Measurements from ENCODE around the gene MYD88.

The MYD88 gene

DNA sequence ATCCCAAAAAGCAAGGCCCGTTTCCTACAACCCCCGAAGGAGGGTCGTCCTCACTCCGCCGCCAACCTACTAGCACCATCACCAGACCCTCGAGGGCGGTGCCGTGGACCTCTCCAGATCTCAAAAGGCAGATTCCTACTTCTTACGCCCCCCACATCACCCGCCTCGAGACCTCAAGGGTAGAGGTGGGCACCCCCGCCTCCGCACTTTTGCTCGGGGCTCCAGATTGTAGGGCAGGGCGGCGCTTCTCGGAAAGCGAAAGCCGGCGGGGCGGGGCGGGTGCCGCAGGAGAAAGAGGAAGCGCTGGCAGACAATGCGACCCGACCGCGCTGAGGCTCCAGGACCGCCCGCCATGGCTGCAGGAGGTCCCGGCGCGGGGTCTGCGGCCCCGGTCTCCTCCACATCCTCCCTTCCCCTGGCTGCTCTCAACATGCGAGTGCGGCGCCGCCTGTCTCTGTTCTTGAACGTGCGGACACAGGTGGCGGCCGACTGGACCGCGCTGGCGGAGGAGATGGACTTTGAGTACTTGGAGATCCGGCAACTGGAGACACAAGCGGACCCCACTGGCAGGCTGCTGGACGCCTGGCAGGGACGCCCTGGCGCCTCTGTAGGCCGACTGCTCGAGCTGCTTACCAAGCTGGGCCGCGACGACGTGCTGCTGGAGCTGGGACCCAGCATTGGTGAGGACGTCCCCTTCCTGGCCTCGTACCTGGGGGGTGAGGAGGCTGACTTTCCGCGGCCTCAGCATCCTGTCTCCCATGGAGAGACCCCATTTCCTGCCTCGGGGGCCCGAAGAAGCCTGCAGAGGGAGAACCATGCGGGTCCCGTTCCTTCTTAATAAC lies at the start of gene MYD88:
Gene MYD88 (plus strand): TSS at position 313 of the 842 bp plus-strand sequence. CDS start 40 bp downstream, at position 353.
- peak; percentile 90 to 96 (median 94) for DNase-seq

GRCh38 chr3:38089163-38089562 lies 49.3 kb upstream of the MYD88 start:
- DNase-seq, result no peak

- no peak for DNase-seq
Observed at GRCh38 chr3:38090453-38090852, 48.0 kb upstream of the MYD88 start.

DNA sequence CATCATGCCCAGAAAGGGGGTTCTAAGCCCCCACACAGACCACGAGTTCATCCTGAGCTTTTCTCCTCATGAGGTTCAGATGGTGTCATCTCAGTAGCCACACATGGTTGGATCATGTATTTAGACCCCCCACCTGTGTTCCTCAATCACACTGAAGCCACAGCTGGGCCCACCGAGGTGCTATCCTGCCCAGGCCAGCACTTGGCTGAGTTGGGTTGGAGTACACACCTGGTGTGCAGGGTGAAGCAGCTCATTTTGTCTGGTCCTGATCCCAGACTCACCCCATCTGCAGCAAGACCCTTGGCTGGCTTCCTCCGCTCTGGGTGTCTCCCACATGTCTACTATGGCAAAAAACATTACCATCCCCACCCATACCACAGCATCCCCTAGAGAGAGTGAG lies 43.5 kb upstream of the MYD88 start:
- DNase-seq, result no peak

DNA sequence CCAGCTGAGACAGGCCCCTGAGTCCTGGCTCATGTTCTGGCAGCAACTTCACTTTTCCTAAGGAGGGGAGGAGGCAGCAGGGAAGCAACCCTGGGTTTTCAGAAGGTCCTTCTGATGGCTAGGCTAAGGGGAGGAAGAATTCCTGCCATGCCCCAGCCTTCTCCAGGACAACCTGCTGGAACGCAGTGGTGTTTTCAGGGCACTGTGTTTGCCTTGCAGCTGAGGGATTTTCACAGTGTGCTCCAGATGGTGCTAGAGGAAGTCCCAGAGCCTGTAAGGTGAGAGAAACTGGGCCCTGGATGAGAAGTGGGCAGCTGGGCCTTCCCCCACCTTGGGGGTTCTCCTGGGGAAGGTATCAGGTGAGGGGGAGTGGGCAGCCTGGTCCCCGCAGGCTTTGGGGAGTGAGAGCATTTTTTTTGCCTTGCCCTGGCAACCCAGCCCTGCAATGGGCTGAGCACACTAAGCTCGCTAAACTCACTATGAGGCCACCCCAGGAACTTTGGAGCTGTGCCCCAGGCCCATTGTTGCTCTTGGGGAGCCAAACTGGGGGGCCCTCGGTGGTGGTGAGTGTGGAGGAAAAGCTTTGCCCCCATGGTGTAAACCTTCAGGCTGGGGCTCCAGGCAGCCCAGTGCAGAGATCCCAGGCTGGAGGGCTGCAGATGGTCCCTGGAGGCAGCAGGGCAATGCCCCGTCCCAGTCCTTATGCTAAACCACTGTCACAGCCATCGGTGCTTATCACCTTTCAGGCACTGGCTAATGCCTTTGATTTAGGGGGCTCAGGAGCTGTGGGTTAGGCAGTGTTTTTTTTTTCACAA lies 42.6 kb upstream of the MYD88 start:
- DNase-seq, result no peak

GRCh38 chr3:38097446-38098375 lies 40.8 kb upstream of the MYD88 start:
- no peak for DNase-seq

DNA sequence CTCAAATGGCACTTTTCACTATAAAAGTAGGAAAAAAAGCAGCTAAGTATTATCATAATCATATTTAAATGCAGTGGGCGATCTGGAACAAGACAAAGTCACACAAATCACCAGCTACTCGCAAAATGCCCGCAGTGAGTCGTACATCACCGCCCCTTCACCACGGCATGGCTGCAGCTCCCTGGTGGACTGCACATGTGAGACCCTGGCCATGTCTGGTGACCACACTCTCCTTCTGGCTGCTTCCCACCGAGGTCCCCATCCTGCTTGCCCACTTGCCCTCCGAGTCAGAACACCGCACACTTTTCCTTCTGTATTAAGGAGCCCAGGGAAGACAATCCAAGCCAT lies 40.1 kb upstream of the MYD88 start:
- DNase-seq, result no peak

- DNase-seq, result no peak
Observed at GRCh38 chr3:38099518-38099917, 38.9 kb upstream of the MYD88 start.

DNA sequence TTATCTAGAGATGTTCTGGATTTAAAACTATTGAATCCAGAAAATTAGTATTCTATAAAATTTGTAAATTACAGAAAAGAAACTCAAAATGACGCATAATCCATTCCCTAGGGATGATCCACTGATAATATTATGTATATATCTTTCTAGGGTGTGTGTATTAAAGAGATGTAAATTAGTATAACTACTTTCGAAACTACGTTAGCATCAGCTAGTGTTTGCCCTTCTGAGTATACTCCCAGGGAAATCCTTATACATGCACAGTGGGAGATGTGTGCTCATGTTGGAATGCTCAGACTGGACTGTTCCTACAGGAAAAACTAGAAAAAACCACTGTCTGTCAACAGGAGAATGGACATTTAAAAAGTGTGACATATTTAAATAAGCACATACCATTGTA lies 38.0 kb upstream of the MYD88 start:
- no peak for DNase-seq

DNA sequence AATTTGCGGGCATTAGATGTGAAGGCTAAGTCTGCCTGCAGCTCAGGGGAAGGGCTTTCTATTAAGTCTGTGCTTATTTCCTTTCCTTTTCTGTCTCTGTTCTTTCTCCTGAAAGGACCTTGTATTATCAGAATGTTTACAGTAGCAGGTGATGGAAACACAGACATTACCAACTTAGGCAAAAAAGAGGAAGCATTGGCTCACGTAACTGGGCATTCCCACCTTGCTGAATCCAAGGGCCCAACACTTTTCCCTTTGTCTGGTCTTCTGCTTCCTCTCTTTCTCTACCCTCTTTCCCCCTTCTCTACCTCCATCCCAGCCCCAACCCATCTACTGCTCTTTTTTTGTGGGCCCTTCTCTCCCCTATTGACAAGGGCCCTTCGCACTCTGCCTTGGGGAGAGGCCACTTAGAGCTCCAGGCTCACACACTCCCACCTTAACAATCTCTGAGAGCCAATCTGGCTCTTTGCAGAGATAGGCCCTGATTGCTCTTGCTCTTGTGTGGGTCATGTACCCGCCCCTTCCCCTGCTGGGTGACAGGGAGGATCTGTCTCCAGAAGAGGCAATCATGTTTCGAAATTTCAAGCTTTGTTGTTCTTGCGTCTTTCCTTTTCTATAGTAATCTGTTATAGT lies 36.5 kb upstream of the MYD88 start:
- DNase-seq, result peak; percentile 58 to 72 (median 63)

DNA sequence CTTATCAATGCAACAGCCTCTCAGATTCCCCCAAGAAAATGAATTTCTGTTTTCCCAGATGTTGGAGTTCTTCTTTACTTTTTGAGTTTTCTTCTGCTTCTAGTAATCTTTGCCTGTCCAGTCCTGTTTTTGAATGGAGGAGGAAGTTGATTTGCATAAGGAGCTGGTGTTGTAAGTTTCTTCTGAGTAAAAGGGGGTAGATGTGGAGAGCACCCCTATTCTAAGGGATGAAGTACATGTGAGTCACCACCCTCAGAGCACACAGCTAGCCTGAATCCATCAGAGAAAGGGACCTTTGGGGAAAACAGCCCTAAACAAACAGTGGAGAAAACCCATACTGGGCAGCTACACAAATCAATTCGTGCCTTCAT lies 36.0 kb upstream of the MYD88 start:
- DNase-seq, result peak; percentile 81 to 89 (median 88)

DNA sequence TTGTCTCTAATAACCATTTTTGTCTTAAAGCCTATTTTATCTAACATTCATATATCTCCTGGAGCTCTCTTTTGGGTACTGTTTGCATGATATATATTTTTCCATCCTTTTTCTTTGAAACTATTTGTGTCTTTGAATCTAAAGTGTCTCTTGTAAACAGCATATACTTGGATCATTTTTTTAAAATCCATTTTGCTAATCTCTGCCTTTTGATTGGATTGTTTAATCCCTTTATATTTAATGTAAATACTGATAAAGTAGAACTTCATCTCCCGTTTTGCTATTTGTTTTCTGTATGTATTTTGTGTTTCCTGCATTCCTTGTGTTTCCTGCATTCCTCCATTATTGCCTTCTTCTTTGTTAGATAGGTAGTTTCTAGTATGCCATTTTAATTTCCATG lies 32.9 kb upstream of the MYD88 start:
- no peak for DNase-seq

GRCh38 chr3:38107911-38108648 lies 30.4 kb upstream of the MYD88 start:
- no peak for DNase-seq

- DNase-seq, result peak; percentile 51 to 60 (median 53)
Observed at GRCh38 chr3:38108649-38109579, 29.5 kb upstream of the MYD88 start.

- DNase-seq, result no peak
Observed at GRCh38 chr3:38109580-38110313, 28.7 kb upstream of the MYD88 start.

DNA sequence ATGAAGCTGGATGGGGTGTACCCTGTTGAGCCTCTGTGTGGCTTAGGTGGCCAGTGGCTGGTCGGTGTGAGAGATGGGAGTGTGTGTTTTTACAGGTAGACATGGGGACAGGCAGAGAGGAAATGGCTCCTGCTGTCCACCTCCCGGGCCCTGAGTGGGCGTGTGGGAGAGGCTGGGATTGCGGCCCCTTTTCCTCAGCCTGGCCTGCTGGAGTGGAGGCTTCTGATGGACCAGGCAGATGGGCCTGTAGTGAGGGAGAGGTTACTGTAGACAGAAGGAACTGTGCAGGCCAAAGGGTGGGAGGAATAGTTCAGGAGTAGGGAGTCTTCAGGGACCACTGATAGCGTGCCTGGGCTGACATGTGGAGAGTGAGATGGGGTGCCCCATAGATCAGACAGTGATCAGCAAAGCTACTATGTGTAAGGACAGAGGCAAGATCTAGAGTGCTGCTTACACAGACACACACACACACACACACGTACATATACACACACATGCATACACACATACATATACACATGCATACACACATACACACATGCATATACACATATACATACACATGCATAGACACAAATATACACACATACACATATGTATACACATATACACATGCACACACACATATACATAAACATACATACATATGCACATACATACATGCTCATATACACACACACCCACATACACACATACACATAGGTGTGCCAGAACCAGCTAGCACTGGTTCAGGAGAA lies 28.0 kb upstream of the MYD88 start:
- DNase-seq, result no peak

DNA sequence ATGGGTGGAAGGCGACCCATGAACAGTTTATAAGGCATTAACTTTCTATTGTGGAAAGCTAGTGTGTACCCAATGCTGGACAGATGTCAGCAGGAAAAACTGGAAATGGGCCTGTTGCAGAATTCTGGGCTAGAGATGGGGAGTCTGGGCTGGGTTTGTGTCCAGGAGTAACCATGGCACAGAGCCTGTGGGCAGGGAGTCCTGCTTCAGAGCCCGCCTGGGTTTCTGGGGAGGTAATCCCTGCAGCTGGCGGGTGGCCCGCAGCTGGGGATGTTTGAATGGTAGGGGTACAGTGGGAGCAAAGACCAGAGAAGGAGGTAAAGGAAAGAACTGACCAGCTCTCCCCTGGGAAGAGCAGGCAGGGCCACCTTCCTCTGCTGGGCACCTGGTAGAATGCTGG lies 27.3 kb upstream of the MYD88 start:
- no peak for DNase-seq

- no peak for DNase-seq
Observed at GRCh38 chr3:38111696-38112377, 26.6 kb upstream of the MYD88 start.

GRCh38 chr3:38112378-38112761 lies 26.1 kb upstream of the MYD88 start:
- no peak for DNase-seq
